RWPE1 (cell line): ENCODE results near the gene CDKAL1.

Experiments used
- CTCF ChIA-PET: fragments of 350-600 bp; sonication (Branson Sonifier 250); formaldehyde crosslinking; extraction: SDS; loops from one replicate; lab custom pipeline; 2021; lab: Yijun Ruan, JAX
- POLR2A ChIA-PET: fragments of 400-600 bp; formaldehyde crosslinking; extraction: SDS; loops from one replicate; lab custom pipeline; 2020; ENCODE audit warnings: antibody characterized with exemption; ENCODE audit not compliant: low non-redundant PET; lab: Yijun Ruan, JAX
- DNase-seq: peaks from one replicate; pipeline ENCODE4 v3.0.0; 2012; ENCODE audit warnings: low spot score
- H3K27ac ChIP-seq: fragments of 450-650 bp; 2 replicates; pipeline ENCODE4 v1.5.1; 2017
- TF ChIP-seq, protein P1 (sequence below): fragments of 450-650 bp; conservative IDR thresholded peaks from 2 replicates; pipeline ENCODE4 v1.5.1; 2017; ENCODE audit warnings: low read depth, mild to moderate bottlenecking

Gene CDKAL1

DNA sequence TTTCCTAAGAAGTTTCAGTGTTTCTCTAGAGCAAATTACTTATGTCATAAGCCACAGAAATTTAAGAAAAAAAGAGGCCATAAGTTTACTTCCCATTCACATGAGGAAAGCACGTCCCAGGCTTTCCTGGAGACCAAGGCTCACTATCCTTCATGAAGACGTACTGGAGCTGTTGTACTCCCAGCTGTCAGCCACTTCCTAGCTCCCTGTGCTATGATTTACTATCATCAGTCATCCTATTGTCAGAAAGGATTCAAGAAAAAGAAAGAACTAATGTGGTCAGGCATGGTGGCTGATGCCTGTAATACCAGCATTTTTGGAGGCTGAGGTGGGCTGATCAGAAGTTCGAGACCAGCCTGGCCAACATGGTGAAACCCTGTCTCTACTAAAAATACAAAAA lies 721.9 kb downstream of the CDKAL1 start:
- no peak overlapping the region for H3K27ac ChIP-seq
- ChIA-PET CTCF (interaction anchor here (0.6 kb wide), 1 partner anchor 62 kb away, joined by 3 read pairs; no protein-coding TSS in a partner anchor), POLR2A (no interaction called here)
- TF ChIP-seq, protein P1, sequence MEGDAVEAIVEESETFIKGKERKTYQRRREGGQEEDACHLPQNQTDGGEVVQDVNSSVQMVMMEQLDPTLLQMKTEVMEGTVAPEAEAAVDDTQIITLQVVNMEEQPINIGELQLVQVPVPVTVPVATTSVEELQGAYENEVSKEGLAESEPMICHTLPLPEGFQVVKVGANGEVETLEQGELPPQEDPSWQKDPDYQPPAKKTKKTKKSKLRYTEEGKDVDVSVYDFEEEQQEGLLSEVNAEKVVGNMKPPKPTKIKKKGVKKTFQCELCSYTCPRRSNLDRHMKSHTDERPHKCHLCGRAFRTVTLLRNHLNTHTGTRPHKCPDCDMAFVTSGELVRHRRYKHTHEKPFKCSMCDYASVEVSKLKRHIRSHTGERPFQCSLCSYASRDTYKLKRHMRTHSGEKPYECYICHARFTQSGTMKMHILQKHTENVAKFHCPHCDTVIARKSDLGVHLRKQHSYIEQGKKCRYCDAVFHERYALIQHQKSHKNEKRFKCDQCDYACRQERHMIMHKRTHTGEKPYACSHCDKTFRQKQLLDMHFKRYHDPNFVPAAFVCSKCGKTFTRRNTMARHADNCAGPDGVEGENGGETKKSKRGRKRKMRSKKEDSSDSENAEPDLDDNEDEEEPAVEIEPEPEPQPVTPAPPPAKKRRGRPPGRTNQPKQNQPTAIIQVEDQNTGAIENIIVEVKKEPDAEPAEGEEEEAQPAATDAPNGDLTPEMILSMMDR: no peak
- no peak for DNase-seq

- ChIA-PET POLR2A (no interaction called here), CTCF (no interaction called here)
- TF ChIP-seq, protein P1: no peak
- no peak overlapping the region for H3K27ac ChIP-seq
- DNase-seq: no peak
These were observed 722.9 kb downstream of the CDKAL1 start for GRCh38 chr6:21257125-21257524.

DNA sequence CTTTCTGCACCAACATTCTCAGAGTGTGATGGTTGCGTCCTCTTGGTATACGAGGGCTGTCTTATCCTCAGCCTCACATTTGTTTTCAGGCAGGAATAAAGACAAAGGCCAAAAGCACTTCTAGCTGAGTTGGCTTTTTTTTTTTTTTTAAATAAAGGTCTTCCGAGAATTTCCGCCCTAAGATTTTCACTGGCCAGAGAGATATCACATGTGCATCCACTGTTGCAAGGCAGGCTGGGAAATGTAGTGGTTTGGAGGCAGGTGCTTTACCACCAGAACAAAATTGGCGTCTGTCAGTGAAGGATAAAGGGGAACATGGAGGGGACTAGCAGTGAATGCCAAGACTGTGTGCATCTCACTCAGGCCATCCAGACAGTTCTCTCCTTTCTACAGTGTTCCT lies 724.4 kb downstream of the CDKAL1 start:
- POLR2A ChIA-PET: no interaction called here
- TF ChIP-seq, protein P1: no peak
- DNase-seq: no peak
- no peak overlapping the region for H3K27ac ChIP-seq
- CTCF ChIA-PET: no interaction called here

DNA sequence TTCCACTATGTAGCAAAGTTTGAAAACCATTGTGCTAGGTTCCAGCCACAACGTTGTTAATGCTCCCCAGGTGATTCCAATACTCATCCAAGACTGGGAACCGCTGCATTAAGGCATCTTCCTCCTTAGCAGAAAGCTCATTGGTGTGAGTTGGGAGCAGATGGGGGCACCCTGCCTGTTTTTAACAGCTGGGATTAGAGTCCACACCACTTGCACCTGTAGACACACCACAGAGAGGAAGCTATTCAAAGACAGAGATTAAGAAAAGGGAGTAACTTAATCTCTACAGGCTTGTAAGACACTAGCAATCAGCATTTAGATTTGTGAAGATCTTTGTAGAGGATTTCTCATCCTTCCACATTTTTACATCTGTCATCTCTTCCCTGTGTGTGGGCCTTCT lies 725.4 kb downstream of the CDKAL1 start:
- no peak for DNase-seq
- TF ChIP-seq, protein P1: no peak
- ChIA-PET POLR2A (no interaction called here), CTCF (interaction anchor here (0.9 kb wide), 1 partner anchor 25 kb away, joined by 3 read pairs; no protein-coding TSS in a partner anchor)
- H3K27ac ChIP-seq: no peak overlapping the region

DNA sequence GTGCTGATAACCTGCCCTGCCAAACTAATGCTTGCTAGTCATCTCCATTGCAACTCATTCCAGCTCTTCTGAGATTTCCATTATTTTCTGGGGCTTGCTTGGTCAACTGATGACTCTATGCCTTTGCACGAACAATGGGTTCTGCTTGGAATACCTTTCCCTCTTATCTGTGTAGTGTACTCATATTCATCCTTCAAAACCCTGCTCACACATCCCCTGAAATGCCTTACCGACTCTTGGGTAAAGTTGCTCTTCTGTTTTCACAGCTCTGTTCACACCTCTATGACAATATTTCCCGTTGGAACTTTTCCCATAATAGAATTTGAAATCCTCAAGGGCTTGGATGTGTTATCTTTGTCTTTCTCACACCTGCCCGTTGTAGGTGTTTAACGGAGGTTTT lies 728.2 kb downstream of the CDKAL1 start:
- no peak overlapping the region for H3K27ac ChIP-seq
- DNase-seq: no peak
- TF ChIP-seq, protein P1: no peak
- POLR2A ChIA-PET: no interaction called here
- CTCF ChIA-PET: no interaction called here

- ChIA-PET CTCF (interaction anchor here (0.6 to 0.7 kb wide), 2 partner anchors 25 to 91 kb away, joined by 3 read pairs; no protein-coding TSS in a partner anchor), POLR2A (no interaction called here)
- peak overlapping the region; percentile 56 for H3K27ac ChIP-seq
- peak; percentile 88 for DNase-seq
- TF ChIP-seq, protein P1: no peak
These were observed 729.5 kb downstream of the CDKAL1 start for GRCh38 chr6:21263531-21264287.
